ENCODE data around the gene DNAJC30. TPM values are rescaled to one million over a fixed set of nuclear protein-coding genes. Genes with fewer than 3 reads are reported as not detected.

DNAJC30 gene
- total RNA-seq, 2 donors from 2014 or later, result 8.9 to 11.1 TPM

DNA sequence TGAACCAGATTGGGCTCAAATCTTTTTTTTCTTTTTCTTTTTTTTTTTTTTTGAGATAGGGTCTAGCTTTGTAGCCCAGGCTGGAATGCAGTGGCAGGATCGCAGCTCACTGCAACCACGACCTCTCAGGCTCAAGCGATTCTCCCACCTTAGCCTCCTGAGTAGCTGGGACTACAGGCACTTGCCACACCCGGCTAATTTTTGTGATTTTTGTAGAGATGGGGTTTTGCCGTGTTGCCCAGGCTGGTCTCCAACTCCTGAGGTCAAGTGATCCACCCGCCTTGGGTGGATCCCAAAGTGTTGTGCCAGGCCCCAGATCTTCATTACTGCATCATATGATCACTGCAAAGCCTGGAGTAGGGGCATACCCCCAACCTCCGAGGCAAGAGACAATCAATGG is 2.8 kb downstream of the DNAJC30 start:
- peaks cover 8% of the 10 kb centered on the region for H3K36me3 ChIP-seq (ENCODE audit: control insufficient read depth, insufficient read depth, low read length)
- peak overlapping the region; percentile 44 for H3K27ac Mint-ChIP-seq
- no peaks in the 10 kb centered on the region for H3K9me3 ChIP-seq (ENCODE audit: control insufficient read depth, low read length)
- peaks cover 22% of the 10 kb centered on the region for H3K36me3 Mint-ChIP-seq (ENCODE audit: low read depth)
- H3K27me3 Mint-ChIP-seq (ENCODE audit: insufficient read depth), result no peaks in the 10 kb centered on the region
- peaks cover 21% of the 10 kb centered on the region for H3K4me1 Mint-ChIP-seq
- DNase-seq, result no peak
- 85 to 94% methylated on average over 6 to 7 of the region's 7 CpGs for WGBS, 2 experiments (ENCODE audit: insufficient coverage in 1 of 2, insufficient read length in 1 of 2)
- TF ChIP-seq, protein P1, sequence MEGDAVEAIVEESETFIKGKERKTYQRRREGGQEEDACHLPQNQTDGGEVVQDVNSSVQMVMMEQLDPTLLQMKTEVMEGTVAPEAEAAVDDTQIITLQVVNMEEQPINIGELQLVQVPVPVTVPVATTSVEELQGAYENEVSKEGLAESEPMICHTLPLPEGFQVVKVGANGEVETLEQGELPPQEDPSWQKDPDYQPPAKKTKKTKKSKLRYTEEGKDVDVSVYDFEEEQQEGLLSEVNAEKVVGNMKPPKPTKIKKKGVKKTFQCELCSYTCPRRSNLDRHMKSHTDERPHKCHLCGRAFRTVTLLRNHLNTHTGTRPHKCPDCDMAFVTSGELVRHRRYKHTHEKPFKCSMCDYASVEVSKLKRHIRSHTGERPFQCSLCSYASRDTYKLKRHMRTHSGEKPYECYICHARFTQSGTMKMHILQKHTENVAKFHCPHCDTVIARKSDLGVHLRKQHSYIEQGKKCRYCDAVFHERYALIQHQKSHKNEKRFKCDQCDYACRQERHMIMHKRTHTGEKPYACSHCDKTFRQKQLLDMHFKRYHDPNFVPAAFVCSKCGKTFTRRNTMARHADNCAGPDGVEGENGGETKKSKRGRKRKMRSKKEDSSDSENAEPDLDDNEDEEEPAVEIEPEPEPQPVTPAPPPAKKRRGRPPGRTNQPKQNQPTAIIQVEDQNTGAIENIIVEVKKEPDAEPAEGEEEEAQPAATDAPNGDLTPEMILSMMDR (conservative IDR thresholded peaks at IDR 0.05), result no peak
- H3K9me3 Mint-ChIP-seq, result no peaks in the 10 kb centered on the region
- peak overlapping the region; percentile 94 for H3K4me3 Mint-ChIP-seq
- H3K4me1 ChIP-seq (ENCODE audit: control insufficient read depth, insufficient read depth, low read length), result peaks cover 4% of the 10 kb centered on the region
- H3K9ac ChIP-seq (ENCODE audit: extremely low read depth, low read length, poor library complexity, severe bottlenecking), result no peak overlapping the region
- H3K4me3 ChIP-seq (ENCODE audit: low read length), result peak overlapping the region; percentile 97
- no peaks in the 10 kb centered on the region for H3K27me3 ChIP-seq (ENCODE audit: control insufficient read depth, insufficient read depth, low read length, poor library complexity, severe bottlenecking)
- H3K27ac ChIP-seq (ENCODE audit: low read depth, low read length), result no peak overlapping the region

DNA sequence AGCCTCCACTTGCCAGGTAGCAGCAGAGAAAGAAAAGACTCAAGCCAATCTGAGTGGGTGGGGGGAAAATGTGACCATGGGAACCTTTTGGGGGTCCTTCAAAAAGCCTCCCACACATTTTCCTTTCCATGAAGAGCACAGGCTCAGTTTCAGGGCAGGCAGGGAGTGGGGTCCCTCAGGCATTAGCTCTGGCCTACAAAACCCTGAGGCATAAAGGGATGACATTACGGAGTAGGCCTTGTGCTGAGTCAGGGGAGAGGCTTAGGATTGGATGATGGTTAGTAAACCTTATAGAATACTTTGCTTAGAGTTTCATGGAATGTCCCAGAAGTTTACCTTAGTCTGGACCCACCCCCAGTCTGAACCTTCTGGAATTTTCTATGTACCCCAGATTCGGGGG is 3.5 kb downstream of the DNAJC30 start:
- no peaks in the 10 kb centered on the region for H3K27me3 Mint-ChIP-seq (ENCODE audit: insufficient read depth)
- peaks cover 18% of the 10 kb centered on the region for H3K36me3 Mint-ChIP-seq (ENCODE audit: low read depth)
- Histone ChIP-seq H3K4me1 (ENCODE audit: control insufficient read depth, insufficient read depth, low read length) (peaks cover 4% of the 10 kb centered on the region), H3K9ac (ENCODE audit: extremely low read depth, low read length, poor library complexity, severe bottlenecking) (no peak overlapping the region), H3K27me3 (ENCODE audit: control insufficient read depth, insufficient read depth, low read length, poor library complexity, severe bottlenecking) (no peaks in the 10 kb centered on the region), H3K27ac (ENCODE audit: low read depth, low read length) (no peak overlapping the region), H3K4me3 (ENCODE audit: low read length) (no peak overlapping the region), H3K36me3 (ENCODE audit: control insufficient read depth, insufficient read depth, low read length) (peaks cover 3% of the 10 kb centered on the region), H3K9me3 (ENCODE audit: control insufficient read depth, low read length) (no peaks in the 10 kb centered on the region)
- H3K27ac Mint-ChIP-seq, result no peak overlapping the region
- TF ChIP-seq, protein P1 (conservative IDR thresholded peaks at IDR 0.05), result no peak
- H3K9me3 Mint-ChIP-seq, result no peaks in the 10 kb centered on the region
- H3K4me1 Mint-ChIP-seq, result peaks cover 21% of the 10 kb centered on the region
- 94% methylated on average over 2 of the region's 2 CpGs; no CpG with 5 or more reads in 1 of the 2 experiments for WGBS, 2 experiments (ENCODE audit: insufficient coverage in 1 of 2, insufficient read length in 1 of 2)
- no peak for DNase-seq
- no peak overlapping the region for H3K4me3 Mint-ChIP-seq

DNA sequence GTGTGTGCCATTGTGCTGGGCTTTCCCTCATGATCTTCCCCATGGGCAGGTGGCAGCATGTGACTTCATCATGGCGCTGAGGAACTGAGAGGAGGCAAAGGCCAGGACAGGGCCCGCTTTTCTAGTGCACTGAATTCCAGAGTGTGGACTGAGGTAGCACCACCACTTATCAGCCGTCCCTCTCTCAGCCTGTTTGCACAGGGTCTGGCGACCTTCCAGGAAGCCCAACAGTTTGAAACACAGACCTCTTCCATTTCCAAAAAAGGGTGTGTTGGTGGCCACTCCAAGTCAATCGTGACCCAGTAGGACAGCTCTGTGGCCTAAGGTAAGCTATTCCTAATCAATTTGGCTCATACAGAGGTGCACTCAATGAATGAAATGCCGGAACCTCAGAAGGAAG is 4.4 kb downstream of the DNAJC30 start:
- TF ChIP-seq, protein P1 (conservative IDR thresholded peaks at IDR 0.05), result no peak
- Histone ChIP-seq H3K4me1 (ENCODE audit: control insufficient read depth, insufficient read depth, low read length) (peaks cover 4% of the 10 kb centered on the region), H3K9ac (ENCODE audit: extremely low read depth, low read length, poor library complexity, severe bottlenecking) (no peak overlapping the region), H3K9me3 (ENCODE audit: control insufficient read depth, low read length) (no peaks in the 10 kb centered on the region), H3K4me3 (ENCODE audit: low read length) (no peak overlapping the region), H3K27ac (ENCODE audit: low read depth, low read length) (no peak overlapping the region), H3K36me3 (ENCODE audit: control insufficient read depth, insufficient read depth, low read length) (peaks cover 3% of the 10 kb centered on the region), H3K27me3 (ENCODE audit: control insufficient read depth, insufficient read depth, low read length, poor library complexity, severe bottlenecking) (no peaks in the 10 kb centered on the region)
- Mint-ChIP-seq H3K9me3 (no peaks in the 10 kb centered on the region), H3K4me3 (no peak overlapping the region), H3K27me3 (ENCODE audit: insufficient read depth) (no peaks in the 10 kb centered on the region), H3K36me3 (ENCODE audit: low read depth) (peaks cover 18% of the 10 kb centered on the region), H3K27ac (no peak overlapping the region), H3K4me1 (peaks cover 19% of the 10 kb centered on the region)
- DNase-seq, result no peak
- WGBS, 2 experiments (ENCODE audit: insufficient coverage in 1 of 2, insufficient read length in 1 of 2), result 96 to 97% methylated on average over 6 of the region's 6 CpGs
